HCT116 (cell line): ENCODE measurements around the gene SSX2IP. TPM values are rescaled to one million over a fixed set of nuclear protein-coding genes. Genes with fewer than 3 reads are reported as not detected.
"Not testable (repeated sequence)": the region's sequence is repeated elsewhere in the genome, so short reads cannot be mapped to it uniquely, and the experiment has no call there.

Experiments
- ATAC-seq: fragments of 200-7000 bp; cut with Tn5 transposase; 2 replicates; pipeline ENCODE4 v1.9.1; 2020; ENCODE audit warnings: mild to moderate bottlenecking, moderate library complexity
- BruUV-seq: library from RNA; stranded (reverse); fragments of 400-500 nt; replicated peaks from 2 replicates; lab custom pipeline; 2021; lab: Mats Ljungman, UMichigan
- CTCF ChIA-PET: fragments of 300-600 bp; sonication (Branson Sonifier 250); formaldehyde crosslinking; loops from one replicate; lab custom pipeline; 2021; ENCODE audit warnings: antibody characterized with exemption; lab: Charles Lee
- POLR2A ChIA-PET: fragments of 300-600, 350-600 bp; sonication (Branson Sonifier 250); formaldehyde crosslinking; loops from one replicate; lab custom pipeline; 2021; ENCODE audit warnings: antibody characterized with exemption; lab: Charles Lee
- RAD21 ChIA-PET, 2 experiments: fragments of 300-600 bp; sonication (Branson Sonifier 250); formaldehyde crosslinking; loops; one replicate each; lab custom pipeline; 2023; ENCODE audit warnings: low total read pairs in 2 of 2; ENCODE audit not compliant: uncharacterized antibody in 2 of 2, unreplicated experiment in 2 of 2, low non-redundant PET in 1 of 2; lab: Charles Lee
- DNase-seq: peaks from one replicate; pipeline ENCODE4 v3.0.0-alpha.2; 2010; ENCODE audit warnings: low read depth, low spot score
- H2AFZ ChIP-seq: fragments of 200-600 bp; shearing (Covaris generic), sonication (generic); 2 replicates; pipeline ENCODE4 v1.6.1; 2017; ENCODE audit warnings: low read depth, mixed run types, mixed read lengths, antibody characterized with exemption, low read length; ENCODE audit not compliant: poor library complexity, severe bottlenecking
- H3K27ac ChIP-seq: 2 replicates; pipeline ENCODE4 v1.5.1; 2012; ENCODE audit warnings: low read depth, low read length
- H3K27me3 ChIP-seq: fragments of 200-600 bp; sonication (generic); 2 replicates; pipeline ENCODE4 v1.6.1; 2016; ENCODE audit warnings: mixed run types, low read length, mixed read lengths; ENCODE audit not compliant: insufficient read depth
- H3K36me3 ChIP-seq, 2 experiments: fragments of 200-500 bp in 1 of 2; fragments of 200-600 bp in 1 of 2; sonication (Bioruptor generic) in 1 of 2; sonication (generic) in 1 of 2; 2 replicates each; pipeline versions ENCODE4 v1.5.1 to v1.6.1; 2014 to 2016; ENCODE audit warnings: low read length in 2 of 2, inconsistent platforms in 1 of 2, mixed read lengths in 1 of 2, mixed run types in 1 of 2; ENCODE audit not compliant: insufficient read depth in 2 of 2, control insufficient read depth in 1 of 2
- H3K4me1 ChIP-seq, 2 experiments: fragments of 200-600 bp in 1 of 2; sonication (generic) in 1 of 2; 2 replicates each; pipeline versions ENCODE4 v1.5.1 to v1.6.1; 2012 to 2017; ENCODE audit warnings: low read length in 2 of 2, inconsistent platforms in 1 of 2, mild to moderate bottlenecking in 1 of 2, mixed read lengths in 1 of 2, mixed run types in 1 of 2, moderate library complexity in 1 of 2; ENCODE audit not compliant: insufficient read depth in 2 of 2, control insufficient read depth in 1 of 2
- H3K4me2 ChIP-seq: fragments of 200-600 bp; sonication (generic); 2 replicates; pipeline ENCODE4 v1.6.1; 2017; ENCODE audit warnings: mixed run types, low read length, mixed read lengths
- H3K4me3 ChIP-seq, 2 experiments: fragments of 200-600 bp in 1 of 2; sonication (generic) in 1 of 2; replicated peaks in 1 of 2; 2 replicates each; pipeline ENCODE4 v1.5.1; 2011 to 2016; ENCODE audit warnings: low read length in 2 of 2, control low read depth in 1 of 2, low read depth in 1 of 2, mild to moderate bottlenecking in 1 of 2, mixed read lengths in 1 of 2, mixed run types in 1 of 2
- H3K79me2 ChIP-seq: fragments of 200-600 bp; sonication (generic); 2 replicates; pipeline ENCODE4 v1.6.1; 2017; ENCODE audit warnings: mild to moderate bottlenecking, mixed run types, low read length, moderate library complexity, mixed read lengths; ENCODE audit not compliant: insufficient read depth
- H3K9ac ChIP-seq: fragments of 200-600 bp; sonication (generic); 2 replicates; pipeline ENCODE4 v1.6.1; 2016; ENCODE audit warnings: low read length, mixed read lengths
- H3K9me2 ChIP-seq: fragments of 200-600 bp; sonication (generic), shearing (Covaris generic); 2 replicates; pipeline ENCODE4 v1.6.1; 2017; ENCODE audit warnings: mixed run types, mild to moderate bottlenecking, moderate library complexity; ENCODE audit not compliant: insufficient read depth
- H3K9me3 ChIP-seq, 2 experiments: fragments of 200-500 bp in 1 of 2; fragments of 200-600 bp in 1 of 2; sonication (Bioruptor generic) in 1 of 2; sonication (generic) in 1 of 2; 2 replicates each; pipeline ENCODE4 v1.6.1; 2014 to 2017; ENCODE audit warnings: low read length in 2 of 2, mixed read lengths in 2 of 2, inconsistent platforms in 1 of 2, low read depth in 1 of 2, mild to moderate bottlenecking in 1 of 2, mixed run types in 1 of 2, moderate library complexity in 1 of 2; ENCODE audit not compliant: control insufficient read depth in 1 of 2, insufficient read depth in 1 of 2
- H4K20me1 ChIP-seq: fragments of 200-600 bp; sonication (generic), shearing (Covaris generic); 2 replicates; pipeline ENCODE4 v1.6.1; 2017; ENCODE audit warnings: mixed run types, mild to moderate bottlenecking, moderate library complexity; ENCODE audit not compliant: insufficient read depth
- POLR2AphosphoS5 ChIP-seq: IDR thresholded peaks from 2 replicates; pipeline ENCODE4 v1.6.1; 2011; ENCODE audit warnings: mild to moderate bottlenecking, low read depth, low read length, moderate library complexity
- intact Hi-C: fragments of 100-400 bp; cut with micrococcal nuclease; formaldehyde crosslinking; loops from 2 replicates; pipeline ENCODE4 v1.10.0; 2022
- total RNA-seq: library from RNA; stranded (reverse); gene quantifications from one replicate; pipeline ENCODE4 v1.2.1, GENCODE V29; 2021; ENCODE audit not compliant: unreplicated experiment

SSX2IP gene
- total RNA-seq, 1 experiment from 2014 or later = 51.5 TPM

- Histone ChIP-seq H3K4me3 (no peak overlapping the region), H3K27me3 (no peaks in the 10 kb centered on the region), H3K9ac (no peak overlapping the region), H3K4me1 (peaks cover 16 to 38% of the 10 kb centered on the region in 2 experiments), H3K27ac (no peak overlapping the region), H4K20me1 (no peaks in the 10 kb centered on the region), H3K79me2 (no peaks in the 10 kb centered on the region), H3K9me2 (no peaks in the 10 kb centered on the region), H3K9me3 (no peaks in the 10 kb centered on the region), H3K4me2 (no peak overlapping the region), H3K36me3 (no peaks in the 10 kb centered on the region), H2AFZ (no peak overlapping the region)
- TF ChIP-seq POLR2AphosphoS5 = no peak
- no peak for DNase-seq
- ChIA-PET CTCF (interaction anchor here (1.1 kb wide), 1 partner anchor 155 kb away, joined by 3 read pairs; no protein-coding TSS in a partner anchor), POLR2A (no interaction called here), RAD21 (no interaction called here)
- no TSS peak for BruUV-seq
- no peak for ATAC-seq
- intact Hi-C loops = no loop called here
These were observed 93.2 kb downstream of the SSX2IP start for GRCh38 chr1:84597011-84597410.

- H3K27ac ChIP-seq, H3K27me3 ChIP-seq, DNase-seq, CTCF ChIA-PET, H3K9ac ChIP-seq, H3K36me3 ChIP-seq, BruUV-seq, ATAC-seq, H3K4me2 ChIP-seq, intact Hi-C loops, H4K20me1 ChIP-seq, POLR2A ChIA-PET, H2AFZ ChIP-seq, H3K9me2 ChIP-seq, H3K79me2 ChIP-seq, H3K4me3 ChIP-seq, RAD21 ChIA-PET, H3K9me3 ChIP-seq: not testable (repeated sequence)
- peaks cover 13 to 27% of the 10 kb centered on the region in 2 experiments for H3K4me1 ChIP-seq
These were observed 95.3 kb downstream of the SSX2IP start for GRCh38 chr1:84594959-84595358.

Other genes with a start within 250 kb of the SSX2IP start
- 86.9 TPM for gene RPF1, start 211.2 kb downstream of the SSX2IP start, total RNA-seq
- 3.1 TPM for gene SPATA1, start 184.1 kb downstream of the SSX2IP start, total RNA-seq
- 193 TPM for gene GNG5, start 183.9 kb downstream of the SSX2IP start, total RNA-seq
- 19.5 TPM for gene CTBS, start 116.0 kb downstream of the SSX2IP start, total RNA-seq
- 27.2 TPM for gene LPAR3, start 202.7 kb upstream of the SSX2IP start, total RNA-seq